A549 treated with CpdA at 1 μM for 4 hours (cell line): ENCODE results near the gene CAMKV. TPM values are rescaled to one million over a fixed set of nuclear protein-coding genes. Genes with fewer than 3 reads are reported as not detected.

ENCODE experiments used
- total RNA-seq: library from RNA; stranded (reverse); fragments of 200-300 nt; extraction: Qiagen RNA extraction; gene quantifications from 5 replicates; pipeline ENCODE4 v1.2.3, GENCODE V29; 2022; ENCODE audit warnings: low read depth

CAMKV gene, protein sequence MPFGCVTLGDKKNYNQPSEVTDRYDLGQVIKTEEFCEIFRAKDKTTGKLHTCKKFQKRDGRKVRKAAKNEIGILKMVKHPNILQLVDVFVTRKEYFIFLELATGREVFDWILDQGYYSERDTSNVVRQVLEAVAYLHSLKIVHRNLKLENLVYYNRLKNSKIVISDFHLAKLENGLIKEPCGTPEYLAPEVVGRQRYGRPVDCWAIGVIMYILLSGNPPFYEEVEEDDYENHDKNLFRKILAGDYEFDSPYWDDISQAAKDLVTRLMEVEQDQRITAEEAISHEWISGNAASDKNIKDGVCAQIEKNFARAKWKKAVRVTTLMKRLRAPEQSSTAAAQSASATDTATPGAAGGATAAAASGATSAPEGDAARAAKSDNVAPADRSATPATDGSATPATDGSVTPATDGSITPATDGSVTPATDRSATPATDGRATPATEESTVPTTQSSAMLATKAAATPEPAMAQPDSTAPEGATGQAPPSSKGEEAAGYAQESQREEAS
- 0.29 to 0.51 TPM (median 0.37 TPM) in 5 replicates for total RNA-seq

DNA sequence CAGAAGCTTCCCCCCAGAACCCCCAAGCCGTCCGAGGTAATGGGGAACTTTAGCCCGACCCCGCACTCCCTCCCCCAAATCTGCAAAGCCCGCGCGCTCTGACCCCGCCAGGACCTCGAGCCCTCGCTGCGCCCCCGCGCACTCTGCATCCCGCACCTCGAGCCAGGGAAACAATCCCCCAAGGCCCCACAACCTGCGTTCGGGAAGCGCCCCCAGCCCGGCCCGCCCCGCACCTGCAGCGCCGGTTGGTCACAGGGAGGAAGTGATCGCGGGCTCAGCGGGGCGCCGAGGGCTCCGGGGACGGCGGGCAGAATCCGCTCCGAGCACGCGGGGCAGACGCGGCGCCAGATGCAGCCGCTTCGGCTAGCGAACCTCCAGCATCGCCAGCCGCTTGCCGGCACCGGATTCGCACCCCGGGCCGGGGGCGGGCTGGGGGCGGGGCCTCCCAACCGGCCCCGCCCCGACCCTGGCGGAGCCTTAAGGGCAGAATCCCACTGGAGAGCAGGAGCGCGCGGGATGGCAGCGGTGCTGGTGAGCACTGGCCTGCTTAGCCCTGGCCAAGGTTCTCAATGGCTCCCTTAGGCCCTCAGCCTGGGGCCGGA is at the start of gene CAMKV:
Gene CAMKV (minus strand): TSS at position 382 of the 602 bp plus-strand sequence. CDS start 7,518 bp downstream, outside the sequence.

DNA sequence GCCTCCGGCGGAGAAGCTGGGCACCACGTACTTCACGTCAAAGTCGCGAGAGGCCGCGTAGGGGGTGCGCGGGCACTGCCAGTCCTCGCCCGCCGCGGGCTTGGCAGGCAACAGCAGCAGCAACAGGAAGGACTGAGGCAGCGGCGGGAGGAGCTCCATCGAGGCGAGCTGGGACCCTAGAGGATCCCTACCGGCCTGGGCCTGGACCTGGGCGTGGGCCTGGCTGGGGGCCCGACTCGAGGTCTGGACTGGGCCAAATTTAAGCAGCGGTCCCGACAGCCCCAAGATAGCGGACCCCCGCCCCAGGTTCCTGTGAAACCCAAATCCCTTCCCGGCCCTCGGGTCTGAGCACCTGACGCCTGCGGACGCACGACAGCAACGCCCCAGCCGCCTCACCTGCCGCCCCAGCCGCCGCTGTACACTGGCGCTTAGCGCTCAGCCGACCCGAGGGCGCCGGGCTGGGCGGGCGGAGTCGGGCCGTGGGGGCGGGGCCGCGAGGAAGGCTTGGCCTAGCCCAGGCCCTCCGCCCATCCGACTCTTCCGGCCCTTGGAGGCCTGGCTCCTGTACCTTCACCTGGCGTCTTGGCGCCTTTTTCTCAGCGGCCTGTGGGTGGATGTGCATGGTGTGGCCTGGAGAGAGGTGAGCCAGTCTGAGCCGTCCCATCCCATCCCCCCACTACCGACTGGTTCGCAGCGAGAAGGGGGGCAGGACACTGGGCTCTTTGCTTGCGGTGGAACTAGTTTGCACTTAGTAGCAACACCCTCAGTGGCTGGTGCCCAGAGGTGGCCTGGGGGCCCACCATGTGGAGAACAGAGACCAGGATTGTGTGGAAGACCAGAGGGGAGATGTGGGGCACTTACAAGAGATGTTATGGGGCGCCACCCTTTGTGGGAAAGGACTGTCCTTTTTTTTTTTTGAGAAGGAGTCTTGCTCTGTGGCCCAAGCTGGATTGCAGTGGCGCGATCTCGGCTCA is 34.0 kb upstream of the CAMKV start, which contains the start of gene MST1R:
Gene MST1R (minus strand): TSS at position 423 of the 974 bp plus-strand sequence. CDS start 264 bp downstream, at position 159.

DNA sequence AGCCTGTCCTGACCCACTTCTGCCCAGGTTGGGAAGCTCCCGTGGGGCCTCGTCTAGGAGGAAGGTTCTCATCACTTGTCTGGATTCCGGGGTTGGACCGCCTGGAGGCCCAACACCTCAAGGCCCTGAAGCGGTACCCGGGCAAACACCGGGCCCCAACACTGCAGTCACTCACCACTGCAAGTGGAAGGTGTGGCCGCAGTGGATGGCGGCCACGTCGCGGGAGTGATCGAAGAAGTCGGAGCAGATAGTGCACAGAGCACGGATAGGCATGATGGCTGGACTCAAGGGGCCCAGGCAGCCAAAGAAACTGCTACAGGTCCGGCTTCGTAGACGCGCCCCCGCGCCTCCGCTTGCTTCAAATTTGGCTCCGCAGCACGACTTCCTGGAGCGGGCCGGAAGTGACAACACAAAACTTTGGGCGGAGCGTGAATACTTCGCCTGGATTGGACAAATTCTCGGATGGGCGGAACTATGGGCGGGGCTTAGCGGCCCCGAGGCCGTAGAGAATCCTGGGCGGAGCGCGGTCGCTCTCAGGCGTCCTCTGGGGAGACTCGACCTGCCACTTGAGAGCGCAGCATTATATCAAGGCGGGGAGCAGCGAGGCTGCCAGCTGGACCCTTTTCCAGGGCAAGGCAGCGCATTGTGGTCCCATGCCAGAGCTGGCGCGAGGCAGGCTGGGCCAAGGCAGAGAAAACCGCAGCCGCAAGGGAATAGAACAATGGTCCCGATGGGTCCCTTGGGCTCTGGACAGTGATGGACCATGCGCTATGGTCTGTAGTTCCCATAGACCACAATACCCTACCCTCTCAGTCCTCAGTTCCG is 13.3 kb downstream of the CAMKV start, which contains the start of gene TRAIP:
Gene TRAIP (minus strand): TSS at position 384 of the 825 bp plus-strand sequence. CDS start 111 bp downstream, at position 273.

DNA sequence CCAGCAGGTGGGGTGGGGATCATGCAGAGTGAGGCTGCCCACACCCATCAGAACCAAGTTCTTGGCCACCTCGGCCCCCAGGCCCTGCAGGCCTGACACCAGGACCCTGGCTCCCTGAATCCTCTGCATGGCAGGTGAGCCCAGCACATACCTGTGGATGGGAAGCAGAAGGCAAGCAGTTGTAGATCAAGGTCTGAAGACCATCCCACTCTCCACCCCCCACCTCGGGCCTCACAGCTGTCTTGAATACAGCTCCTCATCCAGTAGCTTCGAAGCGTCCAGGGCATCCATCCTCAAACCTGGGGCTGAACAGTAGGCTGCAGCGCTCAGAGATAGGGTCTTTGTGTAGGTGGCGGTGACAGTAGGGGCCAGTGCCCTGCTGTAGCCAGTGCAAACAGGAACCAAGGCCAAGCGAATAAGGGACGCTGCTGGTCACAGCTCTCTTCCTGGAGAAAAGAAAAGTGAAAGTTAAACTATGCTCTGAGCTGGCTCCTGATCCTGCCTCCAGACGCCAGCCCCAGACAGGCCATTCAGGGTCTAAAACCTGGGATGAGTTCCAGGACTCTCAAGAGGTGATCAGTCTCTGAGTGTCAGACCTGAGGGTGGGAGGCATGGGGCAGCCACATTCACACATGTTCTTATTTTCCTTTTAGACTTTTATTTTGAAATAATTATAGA is 56.1 kb downstream of the CAMKV start, which contains the start of gene UBA7:
Gene UBA7 (minus strand): TSS at position 457 of the 678 bp plus-strand sequence. CDS start 166 bp downstream, at position 291.

Other genes starting within 250 kb of the CAMKV start
- gene APEH, start 195.6 kb downstream of the CAMKV start, total RNA-seq = 59.0 to 65.7 TPM (median 64.8 TPM) in 5 replicates
- 0.89 to 2.0 TPM (median 1.8 TPM) in 5 replicates for gene MST1, start 180.4 kb downstream of the CAMKV start, total RNA-seq
- 12.5 to 17.1 TPM (median 14.8 TPM) in 5 replicates for gene RNF123, start 180.3 kb downstream of the CAMKV start, total RNA-seq
- 0.26 to 1.7 TPM (median 0.57 TPM) in 5 replicates for gene AMIGO3, start 150.2 kb downstream of the CAMKV start, total RNA-seq
- 16.2 to 22.6 TPM (median 21.3 TPM) in 5 replicates for gene GMPPB, start 146.0 kb downstream of the CAMKV start, total RNA-seq
- gene IP6K1, start 83.4 kb downstream of the CAMKV start, total RNA-seq = 21.6 to 22.8 TPM (median 22.2 TPM) in 5 replicates
- gene CDHR4, start 70.0 kb downstream of the CAMKV start, total RNA-seq = 0.16 to 0.53 TPM (median 0.40 TPM) in 5 replicates
- gene INKA1, start 66.6 kb downstream of the CAMKV start, total RNA-seq = 1.6 to 2.1 TPM (median 2.0 TPM) in 5 replicates
- gene UBA7, start 56.0 kb downstream of the CAMKV start, total RNA-seq = 0.31 to 0.51 TPM (median 0.51 TPM) in 5 replicates
- gene TRAIP, start 13.3 kb downstream of the CAMKV start, total RNA-seq = 11.7 to 15.5 TPM (median 13.2 TPM) in 5 replicates
- 5.0 to 10.2 TPM (median 7.9 TPM) in 5 replicates for gene MST1R, start 34.0 kb upstream of the CAMKV start, total RNA-seq
- 5.0 to 9.9 TPM (median 8.2 TPM) in 5 replicates for gene MON1A, start 59.9 kb upstream of the CAMKV start, total RNA-seq
- gene RBM6, start 70.2 kb upstream of the CAMKV start, total RNA-seq = 25.8 to 31.8 TPM (median 28.7 TPM) in 5 replicates
- 30.1 to 34.5 TPM (median 32.8 TPM) in 5 replicates for gene RBM5, start 219.0 kb upstream of the CAMKV start, total RNA-seq